Muscle of leg (tissue), 11 donors: ENCODE data around the gene RING1. TPM values are rescaled to one million over a fixed set of nuclear protein-coding genes. Genes with fewer than 3 reads are reported as not detected.
A peak's percentile ranks its signal among the peaks of the same experiment; 100 is the strongest.

ENCODE experiments used
- DNase-seq: peaks from one replicate; pipeline ENCODE4 v3.0.0; 2013
- H3K27ac ChIP-seq: one replicate; pipeline ENCODE4 v1.5.1; 2013; ENCODE audit warnings: mild to moderate bottlenecking, low read length, control low read depth
- H3K27me3 ChIP-seq: one replicate; pipeline ENCODE4 v1.6.1; 2013; ENCODE audit warnings: low read length; ENCODE audit not compliant: control insufficient read depth, insufficient read depth
- H3K36me3 ChIP-seq: one replicate; pipeline ENCODE4 v1.6.1; 2013; ENCODE audit warnings: low read length; ENCODE audit not compliant: control insufficient read depth, insufficient read depth
- H3K4me1 ChIP-seq: one replicate; pipeline ENCODE4 v1.6.1; 2013; ENCODE audit warnings: low read length; ENCODE audit not compliant: control insufficient read depth, insufficient read depth
- H3K4me3 ChIP-seq: one replicate; pipeline ENCODE4 v1.5.1; 2013; ENCODE audit warnings: low read length, control low read depth
- H3K9me3 ChIP-seq: replicated peaks from 2 replicates; pipeline ENCODE4 v1.6.1; 2013; ENCODE audit warnings: low read depth, low read length; ENCODE audit not compliant: control insufficient read depth
- WGBS: methylation state at CpG from one replicate; pipeline ENCODE4 v1.1.5; 2013; ENCODE audit warnings: missing lambda C conversion rate; ENCODE audit not compliant: insufficient coverage; 5-methylcytosine and 5-hydroxymethylcytosine counted together
- polyA plus RNA-seq, 8 donors: library from polyadenylated mRNA; unstranded; fragments of 120-200 nt; gene quantifications; one replicate each; pipeline versions ENCODE4 v1.2.1 to v1.2.3, GENCODE V29; 2013; ENCODE audit warnings: inconsistent platforms in 1 of 8, low replicate concordance in 1 of 8; ENCODE audit not compliant: insufficient read length in 8 of 8, insufficient read depth in 1 of 8
- total RNA-seq: library from RNA; stranded (reverse); fragments of 120-200 nt; gene quantifications from one replicate; pipeline ENCODE4 v1.2.4, GENCODE V29; 2013

The RING1 gene
- total and polyA plus RNA-seq, 9 donors, result 22.8 to 46.6 (median 38.5) TPM

DNA sequence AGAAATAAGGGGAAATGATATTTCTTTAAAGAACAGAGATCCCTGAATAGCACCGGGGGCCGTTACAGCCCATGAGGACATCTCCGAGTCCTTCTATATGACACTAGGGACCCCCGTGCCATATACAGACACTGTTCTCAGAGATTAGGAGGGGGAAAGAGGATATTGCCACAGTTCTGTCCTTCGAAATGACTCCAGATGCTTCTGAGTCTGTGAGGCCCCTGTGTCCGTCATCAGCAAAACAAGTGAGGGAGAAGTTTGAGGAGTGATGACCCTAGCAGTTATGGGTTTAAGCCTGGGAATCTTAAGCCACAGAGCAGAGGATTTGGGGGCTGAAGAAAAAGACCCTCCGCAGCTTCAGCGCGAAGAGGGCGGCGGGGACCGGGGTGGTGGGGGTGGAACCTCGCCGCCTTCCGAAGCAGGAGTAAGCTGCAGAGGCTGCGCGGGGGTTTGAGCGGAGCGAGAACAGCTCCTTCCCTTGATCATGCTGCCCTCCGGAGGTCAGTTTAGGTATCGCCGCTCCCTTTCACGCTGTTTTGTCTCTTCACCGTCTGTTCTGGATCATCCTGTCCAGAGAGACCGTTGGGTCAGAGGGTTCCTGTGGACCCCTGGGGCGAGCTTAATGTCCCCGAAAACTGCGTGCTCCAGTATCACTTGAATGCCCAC is 39.8 kb downstream of the RING1 start:
- Histone ChIP-seq H3K27ac (peak overlapping the region; percentile 91), H3K4me3 (peak overlapping the region; percentile 65), H3K27me3 (peaks cover 9% of the 10 kb centered on the region), H3K9me3 (no peaks in the 10 kb centered on the region), H3K36me3 (peaks cover 13% of the 10 kb centered on the region), H3K4me1 (peaks cover 25% of the 10 kb centered on the region)
- peak; percentile 92 for DNase-seq
- WGBS, result under 1% methylated on average over 24 of the region's 28 CpGs

DNA sequence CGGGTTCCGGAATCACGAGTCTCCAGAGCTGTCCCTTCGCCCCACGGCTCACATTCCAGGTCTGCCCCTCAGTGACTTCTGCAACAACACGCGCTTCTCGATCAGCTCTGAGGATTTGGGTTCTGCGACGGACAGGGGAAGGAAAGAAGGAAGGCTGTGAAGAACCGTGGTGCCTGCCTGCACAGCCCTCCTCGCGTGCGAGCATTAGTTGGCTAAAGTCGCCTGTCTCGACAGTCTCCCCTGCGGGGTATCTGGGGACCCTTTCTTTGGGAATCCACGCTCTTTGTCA is 40.3 kb downstream of the RING1 start:
- H3K27me3 ChIP-seq, result peaks cover 8% of the 10 kb centered on the region
- H3K4me3 ChIP-seq, result peak overlapping the region; percentile 65
- H3K27ac ChIP-seq, result peak overlapping the region; percentile 91
- no peaks in the 10 kb centered on the region for H3K9me3 ChIP-seq
- H3K36me3 ChIP-seq, result peaks cover 13% of the 10 kb centered on the region
- 2% methylated on average over 18 of the region's 18 CpGs for WGBS
- no peak for DNase-seq
- peaks cover 25% of the 10 kb centered on the region for H3K4me1 ChIP-seq

DNA sequence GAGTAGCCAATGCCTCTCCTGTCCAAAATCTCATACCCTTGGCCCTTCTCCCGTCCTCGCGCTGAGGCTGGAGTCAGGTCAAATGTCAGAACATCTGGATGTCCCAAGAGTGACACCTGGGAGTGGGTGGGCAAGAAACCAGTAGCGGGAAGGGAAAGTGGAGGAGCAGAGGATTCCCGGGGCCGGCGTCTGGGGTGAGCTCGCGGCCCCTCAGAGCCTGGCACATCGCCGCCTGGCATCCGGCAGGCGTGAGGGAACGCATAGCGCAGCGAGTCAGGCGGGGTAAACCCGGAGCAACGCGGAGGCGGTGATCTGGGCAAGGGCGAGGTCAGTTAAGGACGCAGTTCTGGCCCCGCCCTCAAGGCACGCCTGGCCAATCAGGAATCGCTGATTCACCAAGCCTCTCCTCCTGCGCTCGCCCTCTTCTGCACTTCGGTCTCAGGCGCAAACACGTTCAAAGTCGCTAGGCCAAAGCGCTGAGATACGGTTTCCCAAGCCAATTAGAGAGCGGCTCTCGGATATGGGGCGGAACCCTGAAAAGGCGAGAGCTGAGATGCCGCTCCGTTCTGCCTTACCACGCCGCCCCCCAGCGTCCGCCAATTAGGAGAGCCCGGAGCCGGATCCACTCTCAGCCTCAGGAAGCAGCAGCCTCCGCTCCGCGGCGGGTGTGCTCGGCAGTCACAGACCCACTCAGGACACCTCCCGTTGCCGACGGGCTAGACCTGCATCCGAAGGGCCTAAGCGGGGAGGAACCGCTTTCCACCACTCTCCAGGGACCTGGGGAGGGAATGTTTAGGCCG is 40.8 kb downstream of the RING1 start:
- H3K9me3 ChIP-seq, result no peaks in the 10 kb centered on the region
- H3K36me3 ChIP-seq, result peaks cover 13% of the 10 kb centered on the region
- peaks cover 8% of the 10 kb centered on the region for H3K27me3 ChIP-seq
- peak overlapping the region; percentile 65 for H3K4me3 ChIP-seq
- under 1% methylated on average over 48 of the region's 58 CpGs for WGBS
- peak; percentile 100 for DNase-seq
- peaks cover 25% of the 10 kb centered on the region for H3K4me1 ChIP-seq
- peak overlapping the region; percentile 91 for H3K27ac ChIP-seq

DNA sequence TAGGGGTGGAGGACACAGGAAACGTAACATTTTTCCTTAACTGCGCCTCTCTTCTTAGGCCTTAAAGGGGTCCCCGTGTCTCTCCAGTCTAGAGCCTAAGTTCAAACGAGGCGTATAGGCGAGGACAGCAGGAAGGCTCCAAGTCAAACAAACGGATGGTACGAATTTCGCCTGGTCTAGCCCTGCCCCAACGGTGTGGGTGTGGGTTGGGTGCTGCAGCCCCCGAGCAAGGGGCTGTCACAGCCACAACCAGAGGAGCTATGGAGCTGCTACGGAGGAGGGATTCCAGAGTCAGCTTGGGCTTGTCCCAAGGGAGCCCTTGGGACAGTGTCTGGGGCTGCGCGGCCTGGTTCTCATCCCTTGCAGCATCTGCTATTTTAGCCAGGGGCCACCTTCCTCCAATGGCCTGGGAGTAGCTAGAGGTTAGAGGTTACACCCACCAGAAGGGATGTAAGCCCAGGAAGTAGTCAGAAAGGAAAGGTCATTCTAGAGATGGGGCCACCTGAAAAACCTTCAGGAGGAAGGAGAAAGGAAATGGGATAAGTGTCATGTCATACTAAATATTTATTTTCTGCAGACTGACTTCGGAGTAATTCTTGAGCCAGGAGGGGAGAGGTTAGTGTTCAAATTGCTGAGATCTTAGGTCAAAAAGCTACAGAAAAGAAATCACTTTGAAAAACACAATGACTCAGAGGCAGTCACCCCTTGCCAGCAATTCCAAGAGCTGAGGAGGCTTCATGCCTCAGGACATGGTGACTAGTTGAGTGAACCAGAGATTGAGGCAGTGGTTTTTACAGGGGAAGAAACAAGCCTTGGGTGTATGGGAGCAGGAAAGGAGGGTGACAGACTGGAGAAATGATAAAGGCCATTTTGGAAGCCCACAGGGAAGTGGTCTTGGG is 41.7 kb downstream of the RING1 start:
- DNase-seq, result peak; percentile 45
- Histone ChIP-seq H3K27me3 (peaks cover 8% of the 10 kb centered on the region), H3K4me1 (peaks cover 25% of the 10 kb centered on the region), H3K36me3 (peaks cover 17% of the 10 kb centered on the region), H3K9me3 (no peaks in the 10 kb centered on the region), H3K4me3 (peak overlapping the region; percentile 65), H3K27ac (peak overlapping the region; percentile 91)
- 9% methylated on average over 12 of the region's 15 CpGs for WGBS

DNA sequence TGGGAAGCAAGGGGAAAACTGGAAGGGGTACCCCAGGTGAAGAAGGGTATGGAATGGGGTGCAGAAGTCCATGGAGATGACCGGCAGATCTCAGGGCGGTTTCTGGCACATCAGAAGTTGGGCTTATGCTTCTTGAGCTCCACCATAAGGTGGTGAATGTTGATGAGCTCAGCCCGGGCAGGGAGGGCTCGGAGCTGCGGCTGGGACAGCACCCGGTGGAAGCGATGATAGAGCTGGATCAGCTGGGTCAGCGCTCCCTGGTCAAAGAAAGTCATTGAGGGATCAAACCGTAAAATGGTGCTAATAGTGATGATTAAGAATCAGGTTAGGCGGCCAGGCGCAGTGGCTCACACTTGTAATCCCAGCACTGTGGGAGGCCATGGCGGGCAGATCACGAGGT is 42.4 kb downstream of the RING1 start:
- 92% methylated on average over 10 of the region's 13 CpGs for WGBS
- H3K27ac ChIP-seq, result no peak overlapping the region
- no peak for DNase-seq
- no peak overlapping the region for H3K4me3 ChIP-seq
- H3K27me3 ChIP-seq, result peaks cover 8% of the 10 kb centered on the region
- peaks cover 17% of the 10 kb centered on the region for H3K36me3 ChIP-seq
- peaks cover 25% of the 10 kb centered on the region for H3K4me1 ChIP-seq
- H3K9me3 ChIP-seq, result no peaks in the 10 kb centered on the region

DNA sequence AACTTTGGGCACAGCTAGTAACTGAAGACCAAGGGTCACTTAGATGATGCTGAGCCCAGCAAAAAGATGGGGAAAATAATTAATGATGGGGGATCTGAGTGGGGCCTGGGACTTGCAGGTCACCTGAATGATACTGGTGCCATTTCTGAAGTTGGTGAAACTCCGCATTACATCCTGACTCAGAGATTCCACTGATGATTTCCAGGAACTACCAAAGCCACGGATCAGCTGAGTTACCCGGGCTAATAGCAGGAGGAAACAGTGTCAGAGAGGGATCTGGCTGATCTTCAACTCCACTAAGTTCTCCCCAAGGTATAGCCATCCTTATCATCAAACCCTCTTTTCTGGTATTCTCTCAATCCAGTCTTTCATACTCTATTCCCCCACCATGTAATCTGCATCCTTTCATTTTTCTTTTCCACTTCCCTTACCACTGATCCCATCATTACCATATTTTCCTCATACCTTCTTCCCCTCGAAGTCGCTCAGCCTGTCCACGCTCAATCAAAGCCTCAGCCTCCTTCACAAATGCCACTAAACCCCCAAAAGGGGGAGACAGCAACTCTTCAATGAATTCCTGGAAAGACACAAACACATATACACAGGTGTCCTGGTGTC is 43.2 kb downstream of the RING1 start:
- Histone ChIP-seq H3K27ac (no peak overlapping the region), H3K36me3 (peaks cover 17% of the 10 kb centered on the region), H3K9me3 (no peaks in the 10 kb centered on the region), H3K4me3 (no peak overlapping the region), H3K27me3 (peaks cover 4% of the 10 kb centered on the region), H3K4me1 (peaks cover 25% of the 10 kb centered on the region)
- no peak for DNase-seq
- WGBS, result 93% methylated on average over 6 of the region's 6 CpGs

DNA sequence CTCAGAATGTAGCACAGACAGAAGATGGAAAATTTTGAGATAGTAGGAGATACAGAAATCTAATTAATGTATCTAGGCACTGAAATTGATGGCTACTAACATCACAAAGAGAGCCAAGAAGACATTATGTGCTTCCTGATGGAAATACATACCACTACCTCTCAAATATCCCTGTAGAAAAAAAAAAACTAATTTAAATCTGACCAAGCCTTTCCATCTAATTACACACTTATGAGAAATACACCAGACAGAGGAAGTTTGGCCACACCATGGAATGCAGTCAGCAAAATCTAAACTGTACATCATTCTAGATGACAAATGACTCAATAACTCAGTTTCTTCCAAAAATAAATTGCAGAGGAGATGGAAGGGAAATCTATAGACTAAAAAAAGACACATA is 44.5 kb downstream of the RING1 start:
- Histone ChIP-seq H3K27ac (no peak overlapping the region), H3K27me3 (peaks cover 2% of the 10 kb centered on the region), H3K36me3 (peaks cover 25% of the 10 kb centered on the region), H3K9me3 (no peaks in the 10 kb centered on the region), H3K4me1 (peaks cover 24% of the 10 kb centered on the region), H3K4me3 (no peak overlapping the region)
- no peak for DNase-seq

DNA sequence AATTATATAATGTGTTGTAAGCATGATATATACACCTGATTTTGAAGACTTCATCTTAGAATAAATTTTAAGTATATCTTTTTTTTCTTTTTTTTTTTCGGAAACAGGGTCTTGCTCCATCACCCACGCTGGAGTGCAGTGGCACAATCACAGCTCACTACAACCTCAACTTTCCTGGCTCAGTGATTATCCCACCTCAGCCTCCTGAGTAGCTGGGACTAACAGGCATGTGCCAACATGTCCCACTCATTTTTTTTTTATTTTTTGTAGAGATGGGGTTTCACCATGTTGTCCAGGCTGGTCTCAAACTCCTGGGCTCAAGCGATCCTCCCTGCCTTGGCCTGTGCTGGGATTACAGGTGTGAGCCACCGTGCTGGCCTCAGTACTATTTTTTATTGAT is 46.3 kb downstream of the RING1 start:
- Histone ChIP-seq H3K4me1 (peaks cover 11% of the 10 kb centered on the region), H3K27me3 (no peaks in the 10 kb centered on the region), H3K36me3 (peaks cover 26% of the 10 kb centered on the region), H3K27ac (no peak overlapping the region), H3K4me3 (no peak overlapping the region), H3K9me3 (no peaks in the 10 kb centered on the region)
- no peak for DNase-seq
- WGBS, result no CpG with 5 or more reads among the region's 4 CpGs

DNA sequence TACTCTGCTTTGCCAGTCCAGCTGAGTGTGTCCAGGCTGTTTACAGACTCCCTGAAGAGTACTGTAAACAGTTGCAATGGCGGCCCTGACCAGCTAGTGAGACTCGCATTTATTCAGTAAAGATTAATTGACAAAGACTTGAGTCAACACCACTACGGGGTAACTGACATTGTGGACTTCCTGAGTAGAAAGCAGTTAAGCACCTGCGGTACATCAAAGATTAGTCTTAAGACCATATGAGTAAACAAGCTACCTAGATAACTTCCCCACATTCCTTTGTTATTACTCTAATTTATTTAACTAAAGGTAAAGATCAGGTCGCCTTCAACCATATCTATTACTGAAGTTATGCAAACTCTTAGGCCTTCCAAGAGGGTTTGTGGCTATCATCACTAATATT is 50.7 kb downstream of the RING1 start:
- Histone ChIP-seq H3K9me3 (no peaks in the 10 kb centered on the region), H3K27ac (no peak overlapping the region), H3K4me3 (no peak overlapping the region), H3K4me1 (no peaks in the 10 kb centered on the region), H3K36me3 (peaks cover 30% of the 10 kb centered on the region), H3K27me3 (no peaks in the 10 kb centered on the region)
- no peak for DNase-seq
- WGBS, result 93% methylated on average over 3 of the region's 5 CpGs
